Thoracic aorta (tissue), 2 donors: ENCODE measurements around the gene CASP9. TPM values are rescaled to one million over a fixed set of nuclear protein-coding genes. Genes with fewer than 3 reads are reported as not detected.

Experiments used
- ATAC-seq: fragments of 150-250 bp; one replicate; pipeline ENCODE4 v1.8.0; 2017; ENCODE audit warnings: low read depth; ENCODE audit not compliant: insufficient number of reproducible peaks, low FRiP score
- DNase-seq: peaks from one replicate; pipeline ENCODE4 v3.0.0-alpha.2; 2020; ENCODE audit warnings: low spot score
- H3K27ac ChIP-seq, 2 donors: fragments of 200-600 bp; sonication (generic); 1 replicate in 1 of 2; 2 replicates in 1 of 2; pipeline ENCODE4 v1.5.1; 2016; ENCODE audit warnings: mild to moderate bottlenecking in 2 of 2, moderate library complexity in 2 of 2
- H3K27me3 ChIP-seq: fragments of 200-600 bp; sonication (generic); replicated peaks from 2 replicates; pipeline ENCODE4 v1.6.0; 2016; ENCODE audit warnings: mild to moderate bottlenecking; ENCODE audit not compliant: insufficient read depth
- H3K36me3 ChIP-seq: fragments of 200-600 bp; sonication (generic); one replicate; pipeline ENCODE4 v1.5.1; 2016
- H3K4me1 ChIP-seq, 2 donors: fragments of 200-600 bp; sonication (generic); 1 replicate in 1 of 2; 2 replicates in 1 of 2; pipeline versions ENCODE4 v1.5.1 to v1.6.0; 2016; ENCODE audit warnings: low read depth in 2 of 2, mild to moderate bottlenecking in 1 of 2; ENCODE audit not compliant: control insufficient read depth in 1 of 2
- H3K4me3 ChIP-seq: fragments of 200-600 bp; sonication (generic); 2 replicates; pipeline ENCODE4 v1.5.1; 2016; ENCODE audit warnings: mild to moderate bottlenecking
- H3K9me3 ChIP-seq: fragments of 200-600 bp; sonication (generic); 2 replicates; pipeline ENCODE4 v1.5.1; 2016
- total RNA-seq, 2 donors: library from RNA; depleted of rRNA; stranded (reverse); fragments of >200 nt; gene quantifications; one replicate each; pipeline versions ENCODE4 v1.1.0 to v1.2.3, GENCODE V29; 2016
- TF ChIP-seq, protein P1 (sequence below): fragments of 200-600 bp; sonication (generic); IDR thresholded peaks from one replicate; pipeline ENCODE4 v1.5.1; 2019; ENCODE audit warnings: antibody characterized with exemption

Gene CASP9
- total RNA-seq, 2 donors from 2014 or later: 14.2 to 18.8 TPM

DNA sequence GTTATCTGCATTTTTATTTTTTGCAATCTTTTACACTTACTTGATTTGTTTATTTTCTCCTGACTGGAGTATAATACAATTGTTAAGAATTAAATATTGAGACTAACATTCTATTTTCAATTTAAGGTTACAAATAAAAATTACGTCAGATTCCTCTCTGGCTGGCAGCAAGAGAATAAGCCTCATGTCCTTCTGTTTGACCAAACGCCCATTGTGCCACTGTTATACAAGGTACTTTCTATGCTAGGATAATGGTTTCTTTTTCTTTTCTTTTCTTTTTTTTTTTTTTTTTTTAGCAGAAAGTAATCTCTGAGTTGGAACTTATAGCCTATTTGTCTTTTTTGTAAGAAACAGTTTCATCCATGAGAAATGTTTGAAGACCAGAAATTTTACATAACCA lies 22.6 kb upstream of the CASP9 start:
- Histone ChIP-seq H3K4me3 (no peak overlapping the region), H3K4me1 (no peaks in the 10 kb centered on the region), H3K9me3 (no peaks in the 10 kb centered on the region), H3K27ac (no peak overlapping the region), H3K36me3 (peaks cover 25% of the 10 kb centered on the region), H3K27me3 (no peaks in the 10 kb centered on the region)
- TF ChIP-seq, protein P1, sequence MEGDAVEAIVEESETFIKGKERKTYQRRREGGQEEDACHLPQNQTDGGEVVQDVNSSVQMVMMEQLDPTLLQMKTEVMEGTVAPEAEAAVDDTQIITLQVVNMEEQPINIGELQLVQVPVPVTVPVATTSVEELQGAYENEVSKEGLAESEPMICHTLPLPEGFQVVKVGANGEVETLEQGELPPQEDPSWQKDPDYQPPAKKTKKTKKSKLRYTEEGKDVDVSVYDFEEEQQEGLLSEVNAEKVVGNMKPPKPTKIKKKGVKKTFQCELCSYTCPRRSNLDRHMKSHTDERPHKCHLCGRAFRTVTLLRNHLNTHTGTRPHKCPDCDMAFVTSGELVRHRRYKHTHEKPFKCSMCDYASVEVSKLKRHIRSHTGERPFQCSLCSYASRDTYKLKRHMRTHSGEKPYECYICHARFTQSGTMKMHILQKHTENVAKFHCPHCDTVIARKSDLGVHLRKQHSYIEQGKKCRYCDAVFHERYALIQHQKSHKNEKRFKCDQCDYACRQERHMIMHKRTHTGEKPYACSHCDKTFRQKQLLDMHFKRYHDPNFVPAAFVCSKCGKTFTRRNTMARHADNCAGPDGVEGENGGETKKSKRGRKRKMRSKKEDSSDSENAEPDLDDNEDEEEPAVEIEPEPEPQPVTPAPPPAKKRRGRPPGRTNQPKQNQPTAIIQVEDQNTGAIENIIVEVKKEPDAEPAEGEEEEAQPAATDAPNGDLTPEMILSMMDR: no peak
- DNase-seq (no peak), ATAC-seq (no peak)

- TF ChIP-seq, protein P1: no peak
- no peak for DNase-seq
- Histone ChIP-seq H3K9me3 (no peaks in the 10 kb centered on the region), H3K36me3 (peaks cover 30% of the 10 kb centered on the region), H3K4me3 (no peak overlapping the region), H3K27ac (no peak overlapping the region), H3K4me1 (no peaks in the 10 kb centered on the region), H3K27me3 (no peaks in the 10 kb centered on the region)
- no peak for ATAC-seq
Measured at GRCh38 chr1:15543589-15544568, 19.9 kb upstream of the CASP9 start.

- TF ChIP-seq, protein P1: no peak
- DNase-seq (no peak), ATAC-seq (no peak)
- no peaks in the 10 kb centered on the region for H3K9me3 ChIP-seq
- no peak overlapping the region for H3K4me3 ChIP-seq
- no peaks in the 10 kb centered on the region for H3K27me3 ChIP-seq
- no peaks in the 10 kb centered on the region for H3K4me1 ChIP-seq
- H3K36me3 ChIP-seq: peaks cover 29% of the 10 kb centered on the region
- H3K27ac ChIP-seq: no peak overlapping the region
Measured at GRCh38 chr1:15543251-15543588, 19.2 kb upstream of the CASP9 start.

DNA sequence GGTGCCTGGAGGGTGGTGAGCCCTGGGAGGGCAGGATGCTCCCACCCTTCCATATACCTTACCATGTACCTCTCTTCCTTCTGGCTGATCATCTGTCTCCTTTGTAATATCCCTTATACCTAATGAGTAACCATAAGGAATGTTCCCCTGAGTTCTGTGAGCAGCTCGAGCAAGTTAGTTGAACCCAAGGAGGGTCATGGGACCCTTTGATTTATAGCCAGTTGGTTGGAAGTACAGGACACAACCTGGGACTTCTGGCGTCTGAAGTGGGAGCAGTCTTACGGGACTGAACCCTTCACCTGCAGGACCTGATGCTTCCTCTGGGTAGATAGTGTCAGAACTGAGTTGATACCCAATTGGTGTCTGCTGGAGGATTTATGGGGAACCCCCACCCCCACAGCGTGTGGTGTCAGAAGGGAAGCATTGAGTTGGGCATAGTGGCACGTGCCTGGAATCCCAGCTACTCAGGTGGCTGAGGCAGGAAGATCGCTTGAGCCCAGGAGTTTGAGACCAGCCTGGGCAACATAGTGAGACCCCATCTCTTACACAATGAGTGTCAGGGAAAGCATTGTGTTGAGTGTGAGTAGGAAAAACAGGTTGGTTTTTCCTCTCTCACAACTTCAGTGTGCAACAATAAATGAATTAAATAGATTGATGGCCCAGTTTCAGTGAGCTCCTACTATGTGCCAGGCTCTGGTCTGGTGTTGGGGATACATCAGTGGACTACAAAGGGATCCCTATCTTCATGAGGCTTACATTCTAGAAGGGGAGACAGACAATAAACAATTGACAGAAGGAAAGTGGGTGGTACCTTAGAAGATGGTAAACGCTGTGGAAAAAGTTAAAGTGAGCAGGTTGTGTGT lies 18.6 kb upstream of the CASP9 start:
- ATAC-seq (no peak), DNase-seq (no peak)
- H3K27ac ChIP-seq: no peak overlapping the region
- no peaks in the 10 kb centered on the region for H3K9me3 ChIP-seq
- no peaks in the 10 kb centered on the region for H3K4me1 ChIP-seq
- TF ChIP-seq, protein P1: no peak
- H3K4me3 ChIP-seq: no peak overlapping the region
- H3K36me3 ChIP-seq: peaks cover 28% of the 10 kb centered on the region
- no peaks in the 10 kb centered on the region for H3K27me3 ChIP-seq

- no peaks in the 10 kb centered on the region for H3K27me3 ChIP-seq
- H3K36me3 ChIP-seq: peaks cover 31% of the 10 kb centered on the region
- ATAC-seq (no peak), DNase-seq (no peak)
- no peaks in the 10 kb centered on the region for H3K4me1 ChIP-seq
- no peak overlapping the region for H3K4me3 ChIP-seq
- no peaks in the 10 kb centered on the region for H3K9me3 ChIP-seq
- TF ChIP-seq, protein P1: no peak
- H3K27ac ChIP-seq: no peak overlapping the region
Measured at GRCh38 chr1:15541231-15541792, 17.3 kb upstream of the CASP9 start.
